Activated naive CD8-positive, alpha-beta T cell treated with anti-CD3 and anti-CD28 coated beads, Interleukin-2, amount 50 U/mL, for 24 hours (primary cell): ENCODE data around the gene CACNB4.
"Not testable (repeated sequence)": the region's sequence is repeated elsewhere in the genome, so short reads cannot be mapped to it uniquely, and the experiment has no call there.

ENCODE experiments used
- ATAC-seq: fragments of 150-1000 bp; cut with Tn5 transposase; one replicate; pipeline ENCODE4 v1.10.0; 2021
- DNase-seq: peaks from one replicate; pipeline ENCODE4 v3.0.0; 2021
- H3K27ac Mint-ChIP-seq: one replicate; pipeline ENCODE4 v1.8.0; 2021; ENCODE audit warnings: mild to moderate bottlenecking, mixed read lengths
- H3K27me3 Mint-ChIP-seq: one replicate; pipeline ENCODE4 v1.8.0; 2021; ENCODE audit warnings: mixed read lengths
- H3K36me3 Mint-ChIP-seq: one replicate; pipeline ENCODE4 v1.8.0; 2021; ENCODE audit warnings: low read depth, mixed read lengths
- H3K4me1 Mint-ChIP-seq: one replicate; pipeline ENCODE4 v1.8.0; 2021; ENCODE audit warnings: mixed read lengths
- H3K4me3 Mint-ChIP-seq: one replicate; pipeline ENCODE4 v1.8.0; 2021; ENCODE audit warnings: mild to moderate bottlenecking, moderate library complexity, mixed read lengths
- H3K9me3 Mint-ChIP-seq: one replicate; pipeline ENCODE4 v1.8.0; 2021; ENCODE audit warnings: mixed read lengths

The CACNB4 gene

DNA sequence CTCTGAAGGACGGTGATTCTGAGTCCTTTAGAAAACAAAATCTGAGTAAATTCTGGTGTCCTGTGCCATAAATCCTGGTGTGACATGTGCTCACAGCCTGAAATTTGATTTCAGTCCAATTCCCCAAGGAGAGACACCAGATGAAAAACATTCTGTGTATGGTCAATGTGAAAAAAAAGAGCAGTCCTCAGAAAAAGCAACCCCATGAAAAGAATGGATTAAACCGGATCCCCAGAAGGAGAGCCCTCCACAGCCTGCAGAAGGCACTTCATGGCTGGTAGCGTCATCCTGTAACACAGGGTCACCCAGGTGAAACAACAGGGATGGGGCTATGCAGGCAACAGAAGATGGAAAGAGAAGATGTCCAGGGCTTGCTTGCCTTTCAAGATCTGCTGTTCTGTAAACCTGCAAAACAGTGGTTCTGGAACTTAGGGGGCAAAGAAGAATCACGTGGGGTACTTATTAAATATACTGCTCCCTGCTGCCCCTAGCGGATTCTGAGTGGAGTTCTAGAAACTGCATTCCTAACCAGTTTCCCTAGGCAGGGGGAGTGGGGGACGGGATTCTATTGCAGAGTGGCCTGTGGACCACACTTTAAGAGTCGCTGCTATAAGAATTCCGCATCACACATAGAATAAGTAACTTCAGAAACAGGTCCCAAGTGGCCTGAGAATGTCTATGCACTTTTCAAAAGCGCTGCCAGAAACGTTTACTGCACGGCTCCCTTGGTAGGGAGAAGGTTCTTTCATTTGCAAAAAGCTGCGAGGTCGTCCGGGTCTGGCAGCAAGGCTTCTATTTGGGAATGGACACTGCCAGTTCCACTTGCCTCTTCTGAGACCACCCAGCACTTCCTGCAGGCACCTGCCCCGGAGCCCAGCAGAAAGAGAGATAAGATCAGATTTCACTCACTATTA, 151.7 kb downstream of the CACNB4 start:
- Mint-ChIP-seq H3K27me3 (peaks cover 14% of the 10 kb centered on the region), H3K4me3 (no peak overlapping the region), H3K9me3 (peaks cover 8% of the 10 kb centered on the region), H3K27ac (no peak overlapping the region), H3K4me1 (no peaks in the 10 kb centered on the region), H3K36me3 (peaks cover 3% of the 10 kb centered on the region)
- ATAC-seq = peak; percentile 65
- DNase-seq = peak; percentile 31

DNA sequence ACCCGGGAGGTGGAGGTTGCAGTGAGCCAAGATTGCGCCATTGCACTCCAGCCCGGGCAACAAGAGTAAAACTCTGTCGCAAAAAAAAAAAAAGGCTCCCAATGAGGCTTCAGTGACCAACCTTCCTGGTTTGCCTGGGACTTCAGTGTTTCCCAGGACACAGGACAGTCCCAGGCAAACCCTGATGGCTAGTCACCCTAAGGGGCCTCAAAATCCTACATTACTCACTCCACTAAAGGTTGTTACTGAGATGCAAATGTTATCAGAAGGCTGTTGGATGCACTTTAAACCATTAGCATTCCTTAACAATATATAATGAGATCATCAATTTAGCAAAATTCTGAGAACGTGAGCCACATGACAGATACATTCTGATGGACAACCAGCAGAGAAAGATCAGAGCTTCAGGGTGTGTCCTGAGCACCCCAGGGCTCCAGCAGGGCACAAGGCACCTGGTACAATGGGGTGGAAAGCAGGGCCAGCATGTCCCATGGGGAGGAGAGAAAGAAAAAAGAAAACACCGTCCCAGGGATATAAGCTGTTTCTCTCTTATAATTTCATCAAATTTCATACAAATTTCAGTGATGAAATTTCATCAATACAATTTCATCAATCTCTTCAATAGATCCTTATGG, 152.5 kb downstream of the CACNB4 start:
- no peak for DNase-seq
- Mint-ChIP-seq H3K36me3 (peaks cover 3% of the 10 kb centered on the region), H3K9me3 (peaks cover 15% of the 10 kb centered on the region), H3K4me1 (no peaks in the 10 kb centered on the region), H3K27me3 (peaks cover 14% of the 10 kb centered on the region), H3K27ac (no peak overlapping the region), H3K4me3 (no peak overlapping the region)
- ATAC-seq = no peak

DNA sequence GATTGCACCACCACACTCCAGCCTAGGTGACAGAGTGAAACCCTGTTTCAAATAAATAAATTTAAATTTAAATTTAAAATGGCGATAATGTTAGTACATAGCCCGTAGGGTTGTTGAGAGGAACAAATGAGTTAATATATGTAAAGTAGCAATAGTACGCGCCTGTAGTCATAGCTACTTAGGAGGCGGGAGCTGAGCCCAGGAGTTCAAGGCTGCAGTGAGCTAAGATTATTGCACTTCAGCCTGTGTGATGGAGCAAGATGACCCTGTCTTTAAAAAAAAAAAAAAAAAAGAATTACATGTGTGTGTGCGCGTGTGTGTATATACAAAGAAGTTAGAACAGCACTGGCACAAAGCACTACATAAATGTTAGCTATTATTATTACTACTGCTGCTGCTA, 153.2 kb downstream of the CACNB4 start:
- Mint-ChIP-seq H3K9me3 (peaks cover 16% of the 10 kb centered on the region), H3K36me3 (peaks cover 3% of the 10 kb centered on the region), H3K27me3 (peaks cover 14% of the 10 kb centered on the region), H3K4me1 (no peaks in the 10 kb centered on the region), H3K4me3 (no peak overlapping the region), H3K27ac (no peak overlapping the region)
- no peak for DNase-seq
- ATAC-seq = no peak

DNA sequence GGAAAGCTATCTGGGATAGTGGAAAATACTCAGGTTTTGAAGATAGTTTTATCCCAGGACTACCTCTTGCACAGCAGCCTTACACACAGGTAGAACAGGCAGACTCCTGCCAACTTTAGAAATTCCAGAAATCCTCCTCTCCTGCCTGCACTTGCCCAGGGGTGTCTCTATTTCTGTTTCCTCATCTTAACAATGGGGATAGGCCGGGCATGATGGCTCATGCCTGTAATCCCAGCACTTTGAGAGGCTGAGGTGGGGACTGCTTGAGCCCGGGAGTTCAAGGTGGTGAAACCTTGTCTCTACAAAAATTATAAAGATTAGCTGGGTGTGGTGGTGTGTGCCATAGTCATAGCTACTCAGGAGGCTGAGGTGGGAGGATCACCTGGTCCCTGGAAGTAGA, 153.7 kb downstream of the CACNB4 start:
- DNase-seq = no peak
- Mint-ChIP-seq H3K4me1 (no peaks in the 10 kb centered on the region), H3K9me3 (peaks cover 16% of the 10 kb centered on the region), H3K4me3 (no peak overlapping the region), H3K27ac (no peak overlapping the region), H3K36me3 (peaks cover 3% of the 10 kb centered on the region), H3K27me3 (peaks cover 10% of the 10 kb centered on the region)
- no peak for ATAC-seq

DNA sequence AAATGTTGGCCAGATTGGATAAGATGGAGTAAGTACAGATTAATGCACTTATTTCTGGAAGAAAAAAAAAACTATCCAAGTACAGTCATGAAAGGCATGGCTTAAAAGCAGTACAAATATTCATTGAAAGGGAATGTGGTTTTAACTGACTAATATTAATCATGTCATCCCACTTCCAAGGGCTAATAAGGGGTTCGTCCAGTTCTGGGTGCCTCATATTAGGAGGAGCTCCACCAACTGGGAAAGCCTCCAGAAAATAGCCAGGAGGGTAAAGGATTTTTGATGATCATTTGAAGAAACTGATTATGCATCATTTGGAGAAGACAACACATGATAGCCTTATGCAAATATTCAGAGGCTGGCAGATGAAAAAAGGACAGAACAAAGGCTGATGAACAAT, 155.4 kb downstream of the CACNB4 start:
- H3K36me3 Mint-ChIP-seq = peaks cover 3% of the 10 kb centered on the region
- no peak overlapping the region for H3K27ac Mint-ChIP-seq
- no peaks in the 10 kb centered on the region for H3K4me1 Mint-ChIP-seq
- H3K27me3 Mint-ChIP-seq = peaks cover 7% of the 10 kb centered on the region
- H3K4me3 Mint-ChIP-seq = no peak overlapping the region
- ATAC-seq = no peak
- no peak for DNase-seq
- H3K9me3 Mint-ChIP-seq = peaks cover 16% of the 10 kb centered on the region

DNA sequence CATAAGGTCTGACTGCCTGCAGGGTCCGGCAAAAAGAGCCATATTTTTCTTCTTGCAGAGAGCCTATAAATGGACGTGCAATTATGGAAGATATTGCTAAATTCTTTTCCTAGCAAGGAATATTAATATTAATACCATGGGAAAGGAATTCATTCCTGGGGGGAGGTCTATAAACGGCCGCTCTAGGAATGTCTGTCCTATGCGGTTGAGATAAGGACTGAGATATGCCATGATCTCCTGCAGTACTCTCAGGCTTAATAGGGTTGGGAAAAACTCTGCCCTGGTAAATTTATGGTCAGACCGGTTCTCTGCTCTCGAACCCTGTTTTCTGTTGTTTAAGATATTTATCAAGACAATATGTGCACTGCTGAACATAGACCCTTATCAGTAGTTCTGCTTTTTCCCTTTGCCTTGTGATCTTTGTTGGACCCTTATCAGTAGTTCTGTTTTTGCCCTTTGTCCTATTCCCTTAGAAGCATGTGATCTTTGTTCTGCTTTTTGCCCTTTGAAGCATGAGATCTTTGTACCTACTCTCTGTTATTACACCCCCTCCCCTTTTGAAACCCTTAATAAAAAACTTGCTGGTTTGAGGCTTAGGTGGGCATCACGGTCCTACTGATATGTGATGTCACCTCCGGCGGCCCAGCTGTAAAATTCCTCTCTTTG, 156.2 kb downstream of the CACNB4 start:
- not testable (repeated sequence) for H3K27ac Mint-ChIP-seq, H3K27me3 Mint-ChIP-seq, ATAC-seq, DNase-seq, H3K36me3 Mint-ChIP-seq, H3K4me1 Mint-ChIP-seq, H3K4me3 Mint-ChIP-seq
- H3K9me3 Mint-ChIP-seq = peaks cover 16% of the 10 kb centered on the region

DNA sequence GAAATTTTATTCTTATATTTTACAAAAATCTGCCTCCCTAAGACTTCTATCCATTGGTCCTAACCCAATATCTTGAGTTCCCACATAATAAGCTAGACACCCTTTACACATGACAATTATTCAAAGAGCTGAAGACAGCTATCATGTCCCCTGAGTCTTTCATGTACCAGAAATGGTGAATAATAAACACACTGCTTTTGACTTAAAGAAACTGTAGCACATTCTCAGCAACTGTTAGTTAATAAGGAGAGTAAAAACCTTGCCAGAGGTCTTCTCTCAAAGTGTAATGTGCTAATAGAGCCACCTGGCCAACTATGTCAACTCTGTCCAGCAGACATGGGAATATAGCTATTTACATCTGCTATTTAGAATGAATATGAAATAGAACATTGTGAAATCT, 160.9 kb downstream of the CACNB4 start:
- peaks cover 11% of the 10 kb centered on the region for H3K9me3 Mint-ChIP-seq

DNA sequence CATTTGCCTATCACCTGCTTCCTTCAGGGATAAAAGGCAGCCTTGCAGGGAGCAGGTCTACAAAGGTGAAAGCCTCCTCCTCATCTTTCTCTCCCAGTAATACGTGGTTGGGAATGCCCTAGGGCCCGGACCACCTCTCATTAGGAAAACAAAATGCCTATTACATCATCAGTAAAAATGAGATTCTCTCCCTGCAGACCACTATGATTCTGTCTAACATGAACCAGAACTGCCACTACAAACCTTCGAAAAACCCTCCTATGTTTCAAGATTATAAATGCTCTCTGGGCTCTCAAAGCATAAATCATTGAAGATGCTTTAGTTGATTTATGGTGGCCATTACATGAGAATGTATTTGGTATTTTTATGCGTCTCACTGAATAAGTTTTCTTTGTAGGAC, 162.2 kb downstream of the CACNB4 start:
- Mint-ChIP-seq H3K27me3 (peaks cover 10% of the 10 kb centered on the region), H3K27ac (no peak overlapping the region), H3K4me1 (no peaks in the 10 kb centered on the region), H3K36me3 (no peaks in the 10 kb centered on the region), H3K4me3 (no peak overlapping the region), H3K9me3 (peaks cover 3% of the 10 kb centered on the region)
- DNase-seq = no peak
- ATAC-seq = no peak

More for the DNA sequence above, 160.9 kb downstream of the CACNB4 start:
- Mint-ChIP-seq H3K36me3 (peaks cover 3% of the 10 kb centered on the region), H3K4me3 (no peak overlapping the region), H3K4me1 (no peaks in the 10 kb centered on the region), H3K27me3 (peaks cover 6% of the 10 kb centered on the region), H3K27ac (no peak overlapping the region)
- no peak for DNase-seq
- ATAC-seq = no peak

DNA sequence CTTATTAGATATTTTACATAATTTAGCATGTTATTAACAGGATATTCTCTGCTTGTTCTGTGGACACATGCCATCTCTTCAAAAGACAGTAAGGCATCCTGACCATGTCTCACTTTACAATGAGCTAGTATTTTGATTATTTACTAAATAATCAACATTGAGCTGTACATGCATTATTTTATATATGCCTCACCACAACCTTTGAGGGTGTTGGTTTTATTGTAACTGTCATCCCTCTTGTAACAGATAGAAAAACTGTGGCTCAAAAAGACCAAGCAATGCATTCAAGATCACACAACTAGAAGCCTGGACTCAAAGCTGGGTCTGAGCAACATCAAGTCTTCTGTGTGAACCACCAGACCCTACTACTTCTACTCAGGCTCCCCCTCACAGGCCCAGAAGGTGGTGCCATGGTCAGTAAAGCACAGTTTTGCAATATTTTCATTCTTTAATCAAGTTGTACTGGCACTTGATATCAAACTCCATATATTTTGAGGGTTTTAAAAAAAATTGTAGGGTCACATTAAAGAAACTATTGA, 165.5 kb downstream of the CACNB4 start:
- H3K9me3 Mint-ChIP-seq = no peaks in the 10 kb centered on the region
- H3K27ac Mint-ChIP-seq = no peak overlapping the region
- H3K36me3 Mint-ChIP-seq = no peaks in the 10 kb centered on the region
- no peak overlapping the region for H3K4me3 Mint-ChIP-seq
- H3K4me1 Mint-ChIP-seq = no peaks in the 10 kb centered on the region
- H3K27me3 Mint-ChIP-seq = peaks cover 10% of the 10 kb centered on the region
- ATAC-seq (no peak), DNase-seq (no peak)

DNA sequence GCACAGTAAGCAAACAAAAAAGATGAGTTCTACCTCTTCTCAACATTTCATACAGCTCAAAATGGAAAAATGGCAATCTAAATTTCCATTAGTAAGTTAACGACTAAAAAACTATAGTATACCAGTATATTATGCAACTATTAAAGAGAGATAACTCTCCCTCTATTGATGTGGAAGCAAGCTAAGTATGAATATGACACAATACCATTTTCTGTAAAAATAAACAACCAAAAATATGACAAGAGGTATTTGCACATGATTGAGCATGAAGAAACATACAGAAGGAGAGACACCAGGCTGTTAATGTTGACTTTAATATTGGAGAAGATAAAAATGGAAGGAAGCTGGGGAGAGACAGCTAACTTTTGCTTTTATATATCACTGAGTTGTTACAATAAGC, 167.1 kb downstream of the CACNB4 start:
- Mint-ChIP-seq H3K9me3 (no peaks in the 10 kb centered on the region), H3K27ac (no peak overlapping the region), H3K4me1 (no peaks in the 10 kb centered on the region), H3K27me3 (peaks cover 18% of the 10 kb centered on the region), H3K36me3 (no peaks in the 10 kb centered on the region), H3K4me3 (no peak overlapping the region)
- ATAC-seq (no peak), DNase-seq (no peak)

DNA sequence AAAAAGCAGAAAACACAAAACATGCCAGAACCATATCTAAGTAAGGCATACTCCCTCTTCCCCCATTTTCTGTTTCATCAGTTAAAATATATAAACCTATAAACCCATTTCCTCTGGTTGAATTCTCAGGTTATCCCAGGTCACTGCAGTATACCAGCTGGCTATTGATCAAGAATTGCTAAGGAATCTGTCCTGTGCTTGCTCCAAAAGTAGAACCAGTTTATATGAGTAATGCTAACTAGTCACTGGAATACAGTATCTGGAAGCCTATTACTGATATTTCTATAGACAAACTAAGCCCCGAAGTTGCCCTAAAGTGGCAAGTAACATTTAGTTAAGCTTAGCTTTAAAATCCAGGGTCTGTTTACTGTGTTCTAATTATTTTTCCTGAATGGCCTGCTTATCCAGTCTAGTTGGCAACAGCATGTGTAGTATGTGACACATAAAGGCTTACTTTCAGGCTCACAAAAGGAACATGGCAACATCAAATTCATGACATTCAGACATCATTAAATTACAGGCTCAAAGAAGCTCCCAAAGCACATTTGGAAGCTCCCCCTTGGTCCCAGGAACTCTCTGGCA, 167.7 kb downstream of the CACNB4 start:
- Mint-ChIP-seq H3K4me3 (no peak overlapping the region), H3K36me3 (no peaks in the 10 kb centered on the region), H3K4me1 (no peaks in the 10 kb centered on the region), H3K9me3 (no peaks in the 10 kb centered on the region), H3K27ac (no peak overlapping the region), H3K27me3 (peaks cover 19% of the 10 kb centered on the region)
- ATAC-seq (no peak), DNase-seq (no peak)

DNA sequence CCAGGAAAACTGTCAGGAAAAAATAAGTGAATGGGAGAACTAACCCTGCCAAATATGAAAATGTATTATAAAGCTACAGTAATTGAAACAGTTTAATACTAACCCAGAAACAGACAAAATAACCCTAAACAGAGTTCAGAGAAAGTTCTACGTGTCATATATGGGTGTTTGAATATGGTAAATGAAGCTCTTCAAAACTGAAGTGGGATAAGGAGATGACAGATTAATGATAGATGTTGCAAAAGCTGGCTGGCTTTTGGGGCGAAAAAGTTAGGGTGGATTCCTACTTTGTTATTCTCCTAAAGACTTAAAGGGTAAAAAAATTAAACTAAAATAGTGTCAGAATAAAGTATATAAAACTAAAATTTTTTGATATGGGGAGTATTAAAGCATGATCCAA, 168.8 kb downstream of the CACNB4 start:
- Mint-ChIP-seq H3K27ac (no peak overlapping the region), H3K27me3 (peaks cover 19% of the 10 kb centered on the region), H3K9me3 (no peaks in the 10 kb centered on the region), H3K4me1 (no peaks in the 10 kb centered on the region), H3K4me3 (no peak overlapping the region), H3K36me3 (no peaks in the 10 kb centered on the region)
- DNase-seq (no peak), ATAC-seq (no peak)

DNA sequence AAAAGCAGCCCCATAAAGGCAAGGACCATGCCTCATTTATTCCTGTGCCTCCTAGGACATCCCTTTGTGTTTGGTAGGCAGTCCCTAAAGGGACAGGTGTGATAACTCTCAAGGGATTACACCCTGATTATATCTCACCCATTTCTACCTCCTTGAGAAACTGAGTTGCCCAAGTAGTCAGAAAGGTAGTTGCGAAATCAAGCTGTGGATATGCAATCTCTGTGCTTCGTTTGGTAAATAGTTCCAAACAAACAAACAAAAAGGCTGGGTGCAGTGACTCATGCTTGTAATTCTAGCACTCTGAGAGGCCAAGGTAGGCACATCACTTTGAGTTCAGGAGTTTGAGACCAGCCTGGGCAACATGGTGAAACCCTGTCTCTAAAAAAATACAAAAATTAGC, 170.5 kb downstream of the CACNB4 start:
- no peak overlapping the region for H3K27ac Mint-ChIP-seq
- no peak for ATAC-seq
- DNase-seq = no peak
- no peaks in the 10 kb centered on the region for H3K4me1 Mint-ChIP-seq
- no peak overlapping the region for H3K4me3 Mint-ChIP-seq
- H3K9me3 Mint-ChIP-seq = no peaks in the 10 kb centered on the region
- no peaks in the 10 kb centered on the region for H3K36me3 Mint-ChIP-seq
- peaks cover 13% of the 10 kb centered on the region for H3K27me3 Mint-ChIP-seq

DNA sequence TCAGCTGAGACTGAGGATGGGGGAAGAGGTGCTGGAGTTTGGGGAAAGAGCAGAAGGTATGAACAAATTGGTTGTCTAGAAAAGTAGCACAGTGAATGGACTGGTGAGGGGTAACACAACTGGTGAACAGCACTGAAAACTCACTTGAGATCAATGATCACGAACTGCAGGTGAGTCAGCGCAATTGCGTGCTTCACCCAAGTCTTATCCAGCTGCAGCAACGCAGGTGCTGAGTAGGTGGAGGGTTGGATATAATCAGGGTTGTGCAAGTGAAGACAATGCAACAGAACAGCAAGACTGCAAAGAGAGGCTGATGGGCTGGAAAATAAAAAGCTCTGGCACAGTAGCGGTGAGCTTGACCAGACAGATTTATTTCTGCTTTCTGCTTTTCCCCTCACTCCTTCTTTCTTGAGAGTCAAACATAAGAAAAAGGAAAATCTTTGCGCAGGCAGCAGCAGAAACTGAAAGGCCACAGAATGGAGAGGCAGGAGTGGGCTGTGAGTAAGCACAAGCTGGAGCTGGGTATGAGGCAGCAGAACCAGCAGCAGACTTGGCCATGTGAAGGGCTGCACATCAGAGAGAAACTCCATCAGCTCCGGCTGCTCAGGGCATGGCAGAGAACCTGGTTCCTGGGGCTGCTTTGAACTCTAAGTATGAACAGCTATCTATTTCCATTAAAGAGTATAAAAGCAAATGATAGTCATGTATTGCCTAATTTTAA, 171.2 kb downstream of the CACNB4 start:
- H3K4me3 Mint-ChIP-seq = no peak overlapping the region

More for the DNA sequence above, 171.2 kb downstream of the CACNB4 start:
- no peaks in the 10 kb centered on the region for H3K9me3 Mint-ChIP-seq
- no peak overlapping the region for H3K27ac Mint-ChIP-seq
- no peaks in the 10 kb centered on the region for H3K36me3 Mint-ChIP-seq
- peaks cover 13% of the 10 kb centered on the region for H3K27me3 Mint-ChIP-seq
- ATAC-seq = no peak
- no peak for DNase-seq
- H3K4me1 Mint-ChIP-seq = no peaks in the 10 kb centered on the region
